ENCODE measurements around the gene BLNK. TPM values are rescaled to one million over a fixed set of nuclear protein-coding genes. Genes with fewer than 3 reads are reported as not detected.

BLNK gene
- not detected in 2 replicates for total RNA-seq

GRCh38 chr10:96271016-96271815, at the start of gene BLNK:
BLNK (minus strand) TSS chr10:96271569; CDS start chr10:96271398, 171 bp downstream.

GRCh38 chr10:96304230-96304629, 32.9 kb upstream of the BLNK start, which contains the start of gene DNTT:
DNTT (plus strand) TSS chr10:96304434; CDS start chr10:96304498, 64 bp downstream.

Other genes starting within 250 kb of the BLNK start
- 13.6 and 19.8 TPM in 2 replicates for gene CCNJ, start 228.0 kb downstream of the BLNK start, total RNA-seq
- 10.1 and 12.0 TPM in 2 replicates for gene ZNF518A, start 141.3 kb downstream of the BLNK start, total RNA-seq
- gene DNTT, start 32.9 kb upstream of the BLNK start, total RNA-seq, result not detected in 2 replicates
- gene OPALIN, start 87.4 kb upstream of the BLNK start, total RNA-seq, result not detected in 2 replicates
- 0.09 TPM in 2 replicates for gene TLL2, start 242.4 kb upstream of the BLNK start, total RNA-seq